Thoracic aorta (tissue), 2 donors: ENCODE data around the gene NSRP1. TPM values are rescaled to one million over a fixed set of nuclear protein-coding genes. Genes with fewer than 3 reads are reported as not detected.
A peak's percentile ranks its signal among the peaks of the same experiment; 100 is the strongest.
"Not testable (repeated sequence)": the region's sequence is repeated elsewhere in the genome, so short reads cannot be mapped to it uniquely, and the experiment has no call there.

Experiments
- ATAC-seq: fragments of 150-250 bp; one replicate; pipeline ENCODE4 v1.8.0; 2017; ENCODE audit warnings: low read depth; ENCODE audit not compliant: insufficient number of reproducible peaks, low FRiP score
- DNase-seq: peaks from one replicate; pipeline ENCODE4 v3.0.0-alpha.2; 2020; ENCODE audit warnings: low spot score
- H3K27ac ChIP-seq, 2 donors: fragments of 200-600 bp; sonication (generic); 1 replicate in 1 of 2; 2 replicates in 1 of 2; pipeline ENCODE4 v1.5.1; 2016; ENCODE audit warnings: mild to moderate bottlenecking in 2 of 2, moderate library complexity in 2 of 2
- H3K27me3 ChIP-seq: fragments of 200-600 bp; sonication (generic); replicated peaks from 2 replicates; pipeline ENCODE4 v1.6.0; 2016; ENCODE audit warnings: mild to moderate bottlenecking; ENCODE audit not compliant: insufficient read depth
- H3K36me3 ChIP-seq: fragments of 200-600 bp; sonication (generic); one replicate; pipeline ENCODE4 v1.5.1; 2016
- H3K4me1 ChIP-seq, 2 donors: fragments of 200-600 bp; sonication (generic); 1 replicate in 1 of 2; 2 replicates in 1 of 2; pipeline versions ENCODE4 v1.5.1 to v1.6.0; 2016; ENCODE audit warnings: low read depth in 2 of 2, mild to moderate bottlenecking in 1 of 2; ENCODE audit not compliant: control insufficient read depth in 1 of 2
- H3K4me3 ChIP-seq: fragments of 200-600 bp; sonication (generic); 2 replicates; pipeline ENCODE4 v1.5.1; 2016; ENCODE audit warnings: mild to moderate bottlenecking
- H3K9me3 ChIP-seq: fragments of 200-600 bp; sonication (generic); 2 replicates; pipeline ENCODE4 v1.5.1; 2016
- CTCF ChIP-seq: fragments of 200-600 bp; sonication (generic); IDR thresholded peaks from one replicate; pipeline ENCODE4 v1.5.1; 2019; ENCODE audit warnings: antibody characterized with exemption
- total RNA-seq, 2 donors: library from RNA; depleted of rRNA; stranded (reverse); fragments of >200 nt; gene quantifications; one replicate each; pipeline versions ENCODE4 v1.1.0 to v1.2.3, GENCODE V29; 2016

NSRP1 gene
- total RNA-seq, 2 donors from 2014 or later = 32.9 to 58.3 TPM

- ATAC-seq (peak; percentile 88), DNase-seq (peak; percentile 38)
- Histone ChIP-seq H3K36me3 (no peaks in the 10 kb centered on the region), H3K9me3 (no peaks in the 10 kb centered on the region), H3K4me1 (no peaks in the 10 kb centered on the region), H3K27me3 (no peaks in the 10 kb centered on the region), H3K4me3 (peak overlapping the region; percentile 66), H3K27ac (no peak overlapping the region)
- TF ChIP-seq CTCF = peak; percentile 82
Measured at GRCh38 chr17:30104575-30105339, 11.9 kb upstream of the NSRP1 start.

- H3K27me3 ChIP-seq = no peaks in the 10 kb centered on the region
- no peak overlapping the region for H3K27ac ChIP-seq
- H3K4me1 ChIP-seq = peaks cover 2 to 3% of the 10 kb centered on the region in 2 donors
- TF ChIP-seq CTCF = no peak
- ATAC-seq (no peak), DNase-seq (no peak)
- H3K4me3 ChIP-seq = no peak overlapping the region
- H3K36me3 ChIP-seq = no peaks in the 10 kb centered on the region
- no peaks in the 10 kb centered on the region for H3K9me3 ChIP-seq
Measured at GRCh38 chr17:30112794-30113193, 3.8 kb upstream of the NSRP1 start.

GRCh38 chr17:30113213-30113612, 3.4 kb upstream of the NSRP1 start:
- Histone ChIP-seq H3K4me3 (no peak overlapping the region), H3K9me3 (no peaks in the 10 kb centered on the region), H3K36me3 (no peaks in the 10 kb centered on the region), H3K4me1 (peaks cover 6 to 7% of the 10 kb centered on the region in 2 donors), H3K27ac (no peak overlapping the region), H3K27me3 (no peaks in the 10 kb centered on the region)
- ATAC-seq = no peak
- no peak for TF ChIP-seq CTCF
- DNase-seq = no peak

- DNase-seq (no peak), ATAC-seq (no peak)
- no peak for TF ChIP-seq CTCF
- H3K4me1 ChIP-seq = peaks cover 22 to 29% of the 10 kb centered on the region in 2 donors
- H3K36me3 ChIP-seq = peaks cover 3% of the 10 kb centered on the region
- peak overlapping the region; percentile 91 for H3K4me3 ChIP-seq
- peak overlapping the region; percentile 93 to 98 for H3K27ac ChIP-seq
- no peaks in the 10 kb centered on the region for H3K27me3 ChIP-seq
- H3K9me3 ChIP-seq = no peaks in the 10 kb centered on the region
Measured at GRCh38 chr17:30116345-30116660, 313 bp upstream of the NSRP1 start.

- H3K27ac ChIP-seq = peak overlapping the region; percentile 93 to 98
- no peak for ATAC-seq
- H3K4me3 ChIP-seq = peak overlapping the region; percentile 91
- H3K27me3 ChIP-seq = no peaks in the 10 kb centered on the region
- no peaks in the 10 kb centered on the region for H3K9me3 ChIP-seq
- peaks cover 3% of the 10 kb centered on the region for H3K36me3 ChIP-seq
- TF ChIP-seq CTCF = no peak
- peaks cover 22 to 29% of the 10 kb centered on the region in 2 donors for H3K4me1 ChIP-seq
- DNase-seq = no peak
Measured at GRCh38 chr17:30117675-30118081, 1.1 kb downstream of the NSRP1 start.

GRCh38 chr17:30118635-30119034, 2.0 kb downstream of the NSRP1 start:
- peaks cover 22 to 34% of the 10 kb centered on the region in 2 donors for H3K4me1 ChIP-seq
- H3K27me3 ChIP-seq, H3K36me3 ChIP-seq, H3K4me3 ChIP-seq, ATAC-seq, H3K9me3 ChIP-seq, DNase-seq, H3K27ac ChIP-seq: not testable (repeated sequence)
